ENCODE measurements around the gene RAMAC. TPM values are rescaled to one million over a fixed set of nuclear protein-coding genes. Genes with fewer than 3 reads are reported as not detected.

RAMAC gene
- total and polyA plus RNA-seq, 10 donors, result 12.8 to 22.4 (median 16.5) TPM

DNA sequence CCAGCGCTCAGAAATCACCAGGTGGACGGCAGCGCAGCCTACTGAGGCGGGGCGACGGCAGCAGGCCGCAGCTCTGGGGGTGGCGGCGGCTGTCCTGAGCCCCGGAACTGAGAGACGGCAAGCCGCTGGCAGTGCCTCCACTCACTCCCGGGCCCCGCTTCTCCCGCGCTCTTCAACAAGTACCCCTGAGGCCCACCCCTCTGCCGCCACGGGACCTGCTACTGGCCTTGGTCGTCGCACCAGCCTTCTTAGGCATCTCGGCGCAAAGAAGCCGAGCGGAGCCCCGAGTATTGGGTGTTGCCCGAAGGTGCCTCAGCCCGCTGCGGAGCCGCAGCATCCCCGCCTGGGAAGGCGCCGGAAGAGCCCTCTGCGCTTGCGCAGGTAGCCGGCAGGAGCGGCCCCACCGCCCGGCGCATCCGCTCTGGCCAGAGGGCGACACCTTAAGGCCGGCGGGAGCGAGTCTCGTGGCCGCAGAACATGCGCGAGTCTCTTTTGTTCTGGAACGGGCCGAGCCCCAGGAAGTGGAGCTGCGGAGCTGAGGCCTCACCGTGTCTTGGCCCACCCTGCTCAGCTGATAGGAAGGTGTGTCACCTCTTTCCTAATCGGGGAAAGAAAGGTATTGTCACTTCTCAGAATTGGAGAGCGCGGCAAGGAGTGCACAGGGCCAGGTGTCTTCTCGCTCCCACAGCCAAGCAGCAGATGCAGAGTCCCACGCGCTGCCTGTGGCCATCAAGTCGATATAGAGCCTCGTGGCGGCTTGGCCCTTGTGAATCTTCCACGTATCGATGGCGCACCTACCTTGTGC is 25.5 kb downstream of the RAMAC start, which contains the start of gene C15orf40:
Gene C15orf40 (minus strand): TSS at position 369 of the 805 bp plus-strand sequence. CDS start 32 bp downstream, at position 337.
- intact Hi-C loops (cut with DNase I; ENCODE audit: low total_unique reads), result no loop called here
- peaks cover 21 to 58% (median 31%) of the 10 kb centered on the region in 6 donors for H3K4me1 ChIP-seq
- no peaks in the 10 kb centered on the region for H3K9me3 ChIP-seq
- H3K36me3 ChIP-seq, result peaks cover 0 to 45% (median 39%) of the 10 kb centered on the region in 6 donors
- H3K4me3 ChIP-seq, result peak within 1 kb of the TSS; percentile 89 to 100 (median 100)
- peak in 2 of 3 donors; percentile 11 to 59 for TF ChIP-seq POLR2A (IDR thresholded peaks at IDR 0.05)
- TF ChIP-seq CTCF (IDR thresholded peaks at IDR 0.05 in 8 of 11, conservative IDR thresholded peaks at IDR 0.05 in 3 of 11), result peak; percentile 42 to 77 (median 66)
- TF ChIP-seq POLR2AphosphoS5 (IDR thresholded peaks at IDR 0.05), result peak; percentile 95 to 96 (median 95)
- H3K27ac ChIP-seq, result peak within 1 kb of the TSS; percentile 76 to 94 (median 88)
- peak; percentile 98 for DNase-seq
- H3K27me3 ChIP-seq (replicated peaks in 1 of 7), result no peaks in the 10 kb centered on the region
- WGBS, 5 donors, result 1 to 2% (median 1%) methylated on average over 48 to 64 of the region's 64 CpGs

DNA sequence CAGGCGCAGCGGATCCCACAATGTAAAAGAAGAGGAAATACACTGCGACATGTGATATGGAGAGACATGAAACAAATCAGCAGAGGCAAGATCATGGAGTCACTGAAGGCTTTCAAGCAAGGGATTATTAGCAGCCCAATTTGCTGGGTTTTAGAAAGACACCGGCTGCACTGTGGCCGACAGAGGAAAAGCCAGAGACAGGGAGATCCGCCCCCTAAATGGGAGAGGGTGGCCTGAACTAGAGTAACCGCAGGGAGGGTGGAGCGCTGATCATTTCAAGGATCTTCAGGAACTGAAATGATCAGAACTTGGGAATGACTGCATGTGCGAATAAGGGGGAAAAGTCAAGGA is 26.0 kb downstream of the RAMAC start:
- WGBS, 5 donors, result 41 to 47% (median 45%) methylated on average over 9 of the region's 9 CpGs
- intact Hi-C loops (cut with DNase I; ENCODE audit: low total_unique reads), result no loop called here
- H3K36me3 ChIP-seq, result peaks cover 0 to 45% (median 39%) of the 10 kb centered on the region in 6 donors
- no peak for DNase-seq
- H3K27ac ChIP-seq, result peak overlapping the region; percentile 76 to 94 (median 88)
- peaks cover 21 to 61% (median 31%) of the 10 kb centered on the region in 6 donors for H3K4me1 ChIP-seq
- peak overlapping the region; percentile 89 to 100 (median 100) for H3K4me3 ChIP-seq
- H3K27me3 ChIP-seq (replicated peaks in 1 of 7), result no peaks in the 10 kb centered on the region
- no peak for TF ChIP-seq CTCF (IDR thresholded peaks at IDR 0.05 in 8 of 11, conservative IDR thresholded peaks at IDR 0.05 in 3 of 11)
- no peak for TF ChIP-seq POLR2AphosphoS5 (IDR thresholded peaks at IDR 0.05)
- TF ChIP-seq POLR2A (IDR thresholded peaks at IDR 0.05), result no peak
- no peaks in the 10 kb centered on the region for H3K9me3 ChIP-seq

DNA sequence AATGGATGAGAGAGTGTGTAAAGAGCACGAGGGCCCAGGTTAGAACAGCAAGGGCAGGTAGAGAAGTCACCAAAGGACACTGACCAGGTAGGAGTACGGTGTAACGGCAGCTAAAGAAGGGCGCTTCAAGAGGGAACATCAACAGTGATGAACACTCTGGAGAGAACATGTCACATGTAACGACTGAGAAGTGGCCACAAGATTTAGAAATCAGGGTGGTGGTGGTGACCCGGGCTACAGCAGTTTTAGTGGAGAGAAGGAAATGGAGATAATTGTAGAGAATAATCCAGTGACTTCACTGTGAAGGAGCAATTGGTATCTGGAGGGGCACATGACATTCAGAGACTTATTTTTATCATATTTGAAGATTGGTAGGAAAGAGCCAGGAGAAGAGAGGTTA is 26.6 kb downstream of the RAMAC start:
- H3K27ac ChIP-seq, result no peak overlapping the region
- H3K9me3 ChIP-seq, result no peaks in the 10 kb centered on the region
- H3K4me1 ChIP-seq, result peaks cover 21 to 66% (median 31%) of the 10 kb centered on the region in 6 donors
- TF ChIP-seq CTCF (IDR thresholded peaks at IDR 0.05 in 8 of 11, conservative IDR thresholded peaks at IDR 0.05 in 3 of 11), result no peak
- H3K27me3 ChIP-seq (replicated peaks in 1 of 7), result no peaks in the 10 kb centered on the region
- WGBS, 5 donors, result 74 to 89% (median 82%) methylated on average over 6 of the region's 6 CpGs
- intact Hi-C loops (cut with DNase I; ENCODE audit: low total_unique reads), result no loop called here
- H3K36me3 ChIP-seq, result peaks cover 0 to 45% (median 37%) of the 10 kb centered on the region in 6 donors
- DNase-seq, result no peak
- H3K4me3 ChIP-seq, result peak overlapping the region in 1 of 8 donors; percentile 100

GRCh38 chr15:83014205-83014653 is 28.2 kb downstream of the RAMAC start:
- no peaks in the 10 kb centered on the region for H3K27me3 ChIP-seq (replicated peaks in 1 of 7)
- no peak for DNase-seq
- no peaks in the 10 kb centered on the region for H3K9me3 ChIP-seq
- H3K4me3 ChIP-seq, result no peak overlapping the region
- WGBS, 5 donors, result 71 to 76% (median 75%) methylated on average over 5 of the region's 5 CpGs
- TF ChIP-seq POLR2AphosphoS5 (IDR thresholded peaks at IDR 0.05) (peak in 1 of 3 donors; percentile 24), CTCF (IDR thresholded peaks at IDR 0.05 in 8 of 11, conservative IDR thresholded peaks at IDR 0.05 in 3 of 11) (no peak)
- intact Hi-C loops (cut with DNase I; ENCODE audit: low total_unique reads), result no loop called here
- H3K4me1 ChIP-seq, result peaks cover 21 to 61% (median 29%) of the 10 kb centered on the region in 6 donors
- H3K36me3 ChIP-seq, result peaks cover 0 to 45% (median 34%) of the 10 kb centered on the region in 6 donors
- H3K27ac ChIP-seq, result peak overlapping the region in 1 of 8 donors; percentile 4

All from spleen (tissue), 11 donors.